Upper lobe of right lung (tissue), 1 donor: ENCODE data around the gene TRPV4. TPM values are rescaled to one million over a fixed set of nuclear protein-coding genes. Genes with fewer than 3 reads are reported as not detected.

Source experiments
- ATAC-seq: fragments of 200-7000 bp; cut with Tn5 transposase; one replicate; pipeline ENCODE4 v1.9.1; 2020; ENCODE audit warnings: mild to moderate bottlenecking, moderate library complexity
- DNase-seq: peaks from one replicate; pipeline ENCODE4 v3.0.0-alpha.2; 2020
- H3K27ac ChIP-seq: fragments of 200-600 bp; one replicate; pipeline ENCODE4 v1.8.0; 2022
- H3K27me3 ChIP-seq: fragments of 200-600 bp; one replicate; pipeline ENCODE4 v1.8.0; 2022; ENCODE audit warnings: mild to moderate bottlenecking
- H3K36me3 ChIP-seq: fragments of 200-600 bp; one replicate; pipeline ENCODE4 v1.8.0; 2022
- H3K4me1 ChIP-seq: fragments of 200-600 bp; one replicate; pipeline ENCODE4 v1.8.0; 2022
- H3K4me3 ChIP-seq: fragments of 200-600 bp; one replicate; pipeline ENCODE4 v1.8.0; 2022; ENCODE audit warnings: mild to moderate bottlenecking
- H3K9me3 ChIP-seq: fragments of 200-600 bp; one replicate; pipeline ENCODE4 v1.8.0; 2022
- CTCF ChIP-seq: fragments of 200-600 bp; IDR thresholded peaks from one replicate; pipeline ENCODE4 v1.8.0; 2022; ENCODE audit warnings: antibody characterized with exemption
- intact Hi-C: fragments of 100-400 bp; cut with DNase I; formaldehyde crosslinking; loops from one replicate; pipeline ENCODE4 v1.11.0; 2022
- total RNA-seq: library from RNA; stranded (reverse); fragmentation: NEBNext Ultra II Directional; extraction: Animal tissue kit (Norgen Biotek cat#: 25700); gene quantifications from one replicate; pipeline ENCODE4 v1.2.1, GENCODE V29; 2021
- donor health status: DM: no; HTN: yes; CAD: no; lungs with severe emphysema.

Gene TRPV4
- total RNA-seq, 1 donor from 2014 or later: 4.5 TPM

GRCh38 chr12:109873653-109874052 is 40.5 kb upstream of the TRPV4 start:
- peaks cover 5% of the 10 kb centered on the region for H3K36me3 ChIP-seq
- DNase-seq (no peak), ATAC-seq (peak; percentile 49)
- H3K9me3 ChIP-seq: no peaks in the 10 kb centered on the region
- no peak for TF ChIP-seq CTCF
- intact Hi-C loops: no loop called here
- no peak overlapping the region for H3K27ac ChIP-seq
- no peak overlapping the region for H3K4me3 ChIP-seq
- H3K4me1 ChIP-seq: peaks cover 16% of the 10 kb centered on the region
- H3K27me3 ChIP-seq: no peaks in the 10 kb centered on the region

GRCh38 chr12:109871668-109872314 is 38.6 kb upstream of the TRPV4 start:
- Histone ChIP-seq H3K36me3 (peaks cover 5% of the 10 kb centered on the region), H3K4me1 (peaks cover 19% of the 10 kb centered on the region), H3K9me3 (no peaks in the 10 kb centered on the region), H3K4me3 (no peak overlapping the region), H3K27ac (no peak overlapping the region), H3K27me3 (no peaks in the 10 kb centered on the region)
- intact Hi-C loops: no loop called here
- no peak for TF ChIP-seq CTCF
- DNase-seq (no peak), ATAC-seq (no peak)

GRCh38 chr12:109870648-109871047 is 37.5 kb upstream of the TRPV4 start:
- Histone ChIP-seq H3K27ac (no peak overlapping the region), H3K4me3 (no peak overlapping the region), H3K4me1 (peaks cover 15% of the 10 kb centered on the region), H3K27me3 (no peaks in the 10 kb centered on the region), H3K9me3 (no peaks in the 10 kb centered on the region), H3K36me3 (peaks cover 5% of the 10 kb centered on the region)
- DNase-seq (no peak), ATAC-seq (no peak)
- intact Hi-C loops: no loop called here
- TF ChIP-seq CTCF: no peak

GRCh38 chr12:109868182-109869051 is 35.2 kb upstream of the TRPV4 start:
- Histone ChIP-seq H3K4me1 (peaks cover 29% of the 10 kb centered on the region), H3K27me3 (no peaks in the 10 kb centered on the region), H3K9me3 (no peaks in the 10 kb centered on the region), H3K4me3 (no peak overlapping the region), H3K27ac (no peak overlapping the region), H3K36me3 (peaks cover 5% of the 10 kb centered on the region)
- no peak for TF ChIP-seq CTCF
- intact Hi-C loops: no loop called here
- no peak for ATAC-seq
- DNase-seq: no peak

DNA sequence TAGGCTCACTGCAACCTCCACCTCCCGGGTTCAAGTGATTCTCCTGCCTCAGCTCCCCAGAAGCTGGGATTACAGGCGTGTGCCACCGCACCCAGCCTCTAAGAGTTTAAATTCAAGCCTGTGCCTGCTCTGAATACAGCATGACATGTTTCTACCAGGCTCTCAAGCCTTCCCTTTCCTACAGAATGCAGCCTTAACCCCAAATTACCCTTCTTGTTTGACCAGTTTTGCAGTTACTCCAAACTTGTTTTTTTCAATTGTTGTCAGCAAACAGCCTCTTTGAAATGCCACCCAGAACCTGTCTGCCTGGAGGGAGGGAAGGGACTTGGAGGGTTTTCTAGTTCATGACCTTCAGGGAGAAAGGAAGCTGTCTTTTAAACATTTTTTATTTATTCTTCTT is 31.7 kb upstream of the TRPV4 start:
- TF ChIP-seq CTCF: no peak
- H3K4me3 ChIP-seq: no peak overlapping the region
- H3K27me3 ChIP-seq: no peaks in the 10 kb centered on the region
- peak overlapping the region; percentile 78 for H3K27ac ChIP-seq
- peaks cover 17% of the 10 kb centered on the region for H3K36me3 ChIP-seq
- peaks cover 27% of the 10 kb centered on the region for H3K4me1 ChIP-seq
- ATAC-seq (peak; percentile 75), DNase-seq (no peak)
- intact Hi-C loops: no loop called here
- no peaks in the 10 kb centered on the region for H3K9me3 ChIP-seq
